ENCODE results near the gene SEC61G. TPM values are rescaled to one million over a fixed set of nuclear protein-coding genes. Genes with fewer than 3 reads are reported as not detected.

SEC61G gene
- total and polyA plus RNA-seq, 2 donors from 2014 or later: 95.3 to 277 TPM

GRCh38 chr7:54796853-54797252, 37.8 kb upstream of the SEC61G start:
- H3K27me3 ChIP-seq (ENCODE audit: control insufficient read depth, insufficient read depth, low read length): no peaks in the 10 kb centered on the region
- no peaks in the 10 kb centered on the region for H3K36me3 ChIP-seq (ENCODE audit: control insufficient read depth in 2 of 3, insufficient read depth in 3 of 3, low read length in 3 of 3)
- TF ChIP-seq CTCF (IDR thresholded peaks at IDR 0.05; ENCODE audit: borderline replicate concordance, extremely low read depth, insufficient read depth): no peak
- H3K4me3 ChIP-seq (ENCODE audit: low read length in 3 of 3): no peak overlapping the region
- FAIRE-seq: no peak
- no peak overlapping the region for H3K9ac ChIP-seq (ENCODE audit: low read length in 3 of 3)
- no peaks in the 10 kb centered on the region for H3K9me3 ChIP-seq (ENCODE audit: control insufficient read depth in 2 of 3, insufficient read depth in 1 of 3, low read length in 3 of 3)
- H3K27ac ChIP-seq (ENCODE audit: low read depth in 2 of 2, low read length in 2 of 2): no peak overlapping the region
- no peak for DNase-seq
- H3K4me1 ChIP-seq (ENCODE audit: control insufficient read depth in 2 of 3, insufficient read depth in 2 of 3, low read depth in 1 of 3, low read length in 3 of 3): no peaks in the 10 kb centered on the region
- intact Hi-C loops (cut with DNase I): no loop called here

GRCh38 chr7:54796150-54796549, 37.1 kb upstream of the SEC61G start:
- intact Hi-C loops (cut with DNase I): no loop called here
- DNase-seq: no peak
- Histone ChIP-seq H3K9ac (ENCODE audit: low read length in 3 of 3) (no peak overlapping the region), H3K27me3 (ENCODE audit: control insufficient read depth, insufficient read depth, low read length) (no peaks in the 10 kb centered on the region), H3K36me3 (ENCODE audit: control insufficient read depth in 2 of 3, insufficient read depth in 3 of 3, low read length in 3 of 3) (no peaks in the 10 kb centered on the region), H3K27ac (ENCODE audit: low read depth in 2 of 2, low read length in 2 of 2) (no peak overlapping the region), H3K9me3 (ENCODE audit: control insufficient read depth in 2 of 3, insufficient read depth in 1 of 3, low read length in 3 of 3) (no peaks in the 10 kb centered on the region), H3K4me3 (ENCODE audit: low read length in 3 of 3) (no peak overlapping the region), H3K4me1 (ENCODE audit: control insufficient read depth in 2 of 3, insufficient read depth in 2 of 3, low read depth in 1 of 3, low read length in 3 of 3) (no peaks in the 10 kb centered on the region)
- TF ChIP-seq CTCF (IDR thresholded peaks at IDR 0.05; ENCODE audit: borderline replicate concordance, extremely low read depth, insufficient read depth): no peak
- no peak for FAIRE-seq

GRCh38 chr7:54792383-54792782, 33.4 kb upstream of the SEC61G start:
- no peak overlapping the region for H3K4me3 ChIP-seq (ENCODE audit: low read length in 3 of 3)
- intact Hi-C loops (cut with DNase I): loop anchor here (5.0 kb wide), 1 partner anchor 460 kb away; no protein-coding TSS in a partner anchor
- H3K27me3 ChIP-seq (ENCODE audit: control insufficient read depth, insufficient read depth, low read length): no peaks in the 10 kb centered on the region
- no peaks in the 10 kb centered on the region for H3K36me3 ChIP-seq (ENCODE audit: control insufficient read depth in 2 of 3, insufficient read depth in 3 of 3, low read length in 3 of 3)
- peaks cover 0 to 2% (median 2%) of the 10 kb centered on the region in 3 donors for H3K4me1 ChIP-seq (ENCODE audit: control insufficient read depth in 2 of 3, insufficient read depth in 2 of 3, low read depth in 1 of 3, low read length in 3 of 3)
- no peak for TF ChIP-seq CTCF (IDR thresholded peaks at IDR 0.05; ENCODE audit: borderline replicate concordance, extremely low read depth, insufficient read depth)
- DNase-seq (no peak), FAIRE-seq (no peak)
- H3K27ac ChIP-seq (ENCODE audit: low read depth in 2 of 2, low read length in 2 of 2): no peak overlapping the region
- H3K9ac ChIP-seq (ENCODE audit: low read length in 3 of 3): no peak overlapping the region
- H3K9me3 ChIP-seq (ENCODE audit: control insufficient read depth in 2 of 3, insufficient read depth in 1 of 3, low read length in 3 of 3): no peaks in the 10 kb centered on the region

GRCh38 chr7:54788664-54789063, 29.7 kb upstream of the SEC61G start:
- Histone ChIP-seq H3K4me1 (ENCODE audit: control insufficient read depth in 2 of 3, insufficient read depth in 2 of 3, low read depth in 1 of 3, low read length in 3 of 3) (peaks cover 0 to 2% (median 2%) of the 10 kb centered on the region in 3 donors), H3K27me3 (ENCODE audit: control insufficient read depth, insufficient read depth, low read length) (no peaks in the 10 kb centered on the region), H3K36me3 (ENCODE audit: control insufficient read depth in 2 of 3, insufficient read depth in 3 of 3, low read length in 3 of 3) (no peaks in the 10 kb centered on the region), H3K27ac (ENCODE audit: low read depth in 2 of 2, low read length in 2 of 2) (no peak overlapping the region), H3K9ac (ENCODE audit: low read length in 3 of 3) (peak overlapping the region in 1 of 3 donors; percentile 21), H3K4me3 (ENCODE audit: low read length in 3 of 3) (peak overlapping the region in 1 of 3 donors; percentile 45), H3K9me3 (ENCODE audit: control insufficient read depth in 2 of 3, insufficient read depth in 1 of 3, low read length in 3 of 3) (no peaks in the 10 kb centered on the region)
- intact Hi-C loops (cut with DNase I): no loop called here
- DNase-seq: peak in 4 of 5 donors; percentile 55 to 89 (median 72)
- FAIRE-seq: peak; percentile 35
- TF ChIP-seq CTCF (IDR thresholded peaks at IDR 0.05; ENCODE audit: borderline replicate concordance, extremely low read depth, insufficient read depth): peak; percentile 82
